NOMO-1 (cell line): Measurements from ENCODE around the gene IMP3.
"Not testable (repeated sequence)": the region's sequence is repeated elsewhere in the genome, so short reads cannot be mapped to it uniquely, and the experiment has no call there.

ENCODE experiments used
- DNase-seq, 2 experiments: peaks; one replicate each; lab custom pipeline; 2025; ENCODE audit not compliant: unreplicated experiment in 2 of 2; lab: John Stamatoyannopoulos, UW

Gene IMP3

GRCh38 chr15:75651810-75652543, 12.0 kb upstream of the IMP3 start:
- DNase-seq, result no peak

GRCh38 chr15:75650908-75651809, 11.1 kb upstream of the IMP3 start:
- no peak for DNase-seq

- no peak for DNase-seq
These were observed 9.8 kb upstream of the IMP3 start for GRCh38 chr15:75649848-75650247.

- DNase-seq, result no peak
These were observed 9.2 kb upstream of the IMP3 start for GRCh38 chr15:75649045-75649761.

DNA sequence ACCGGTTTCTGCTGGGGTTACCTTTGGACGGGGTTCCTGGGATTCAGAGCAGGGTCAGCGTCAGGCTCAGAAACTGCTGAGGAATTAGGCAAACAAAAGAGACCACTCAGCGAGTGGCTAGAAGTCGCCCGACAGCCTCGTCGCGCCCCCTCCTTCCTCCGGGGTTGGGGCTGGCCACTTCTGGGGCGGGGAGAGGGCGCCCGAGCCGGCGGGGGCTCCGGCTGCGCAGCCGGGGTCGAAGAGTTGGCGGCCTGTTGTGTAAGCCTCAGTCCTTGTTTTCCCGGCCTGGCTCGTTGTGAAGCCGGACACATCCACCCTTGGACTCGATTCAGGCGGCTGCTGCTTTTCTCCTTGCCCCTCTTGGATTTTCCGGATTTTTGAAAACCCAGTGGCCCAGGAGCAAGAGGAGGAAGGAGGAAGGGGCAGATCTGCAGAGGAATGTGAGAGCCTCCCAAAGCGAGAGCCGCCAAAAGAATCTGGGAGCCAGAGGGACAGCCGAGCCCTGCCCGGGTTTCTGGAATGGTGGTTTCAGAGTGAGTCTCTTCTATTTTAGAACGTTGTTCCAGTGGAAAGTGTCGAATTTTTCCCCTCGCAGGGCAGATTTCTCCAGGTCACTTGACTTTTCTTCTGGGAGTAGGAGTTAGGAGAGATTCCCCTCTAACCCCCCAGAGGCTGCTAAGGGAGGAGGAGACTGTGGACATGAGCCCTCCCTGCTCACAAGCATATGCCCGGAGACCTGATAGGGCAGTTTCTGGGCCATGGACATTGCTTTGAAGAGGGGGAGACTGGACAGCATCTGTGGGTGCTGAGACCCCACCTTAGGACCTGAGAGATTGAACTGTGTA, 8.4 kb upstream of the IMP3 start:
- DNase-seq, result no peak

- DNase-seq, result peak; percentile 29 to 54
These were observed 7.5 kb upstream of the IMP3 start, which contains the start of gene SNX33 for GRCh38 chr15:75647370-75648155. TSS of gene SNX33 (plus strand) at chr15:75647912. CDS start at chr15:75649103, 1,191 bp downstream.

DNA sequence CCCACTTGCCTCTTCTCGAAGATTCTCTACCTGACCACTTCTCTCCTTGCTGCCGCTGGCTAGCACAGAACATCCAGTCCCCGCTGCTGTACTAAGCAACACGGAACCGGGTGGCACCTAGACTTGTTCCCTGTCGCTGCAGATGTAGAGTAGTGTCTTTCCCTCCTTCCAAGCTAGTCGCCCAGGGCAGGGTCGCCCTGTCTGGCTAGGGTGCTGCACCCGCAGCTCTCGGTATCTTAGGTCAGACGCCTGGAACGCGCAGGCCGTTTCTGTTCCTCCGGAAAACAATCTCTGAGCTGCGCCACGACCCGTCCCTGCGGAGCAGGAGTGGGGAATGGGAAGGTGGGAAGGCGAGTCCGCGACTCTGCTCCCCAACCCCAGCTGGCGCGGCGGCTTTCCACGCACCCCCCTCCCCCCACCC, 6.9 kb upstream of the IMP3 start:
- no peak for DNase-seq

- no peak for DNase-seq
These were observed 6.3 kb upstream of the IMP3 start for GRCh38 chr15:75646112-75646943.

DNA sequence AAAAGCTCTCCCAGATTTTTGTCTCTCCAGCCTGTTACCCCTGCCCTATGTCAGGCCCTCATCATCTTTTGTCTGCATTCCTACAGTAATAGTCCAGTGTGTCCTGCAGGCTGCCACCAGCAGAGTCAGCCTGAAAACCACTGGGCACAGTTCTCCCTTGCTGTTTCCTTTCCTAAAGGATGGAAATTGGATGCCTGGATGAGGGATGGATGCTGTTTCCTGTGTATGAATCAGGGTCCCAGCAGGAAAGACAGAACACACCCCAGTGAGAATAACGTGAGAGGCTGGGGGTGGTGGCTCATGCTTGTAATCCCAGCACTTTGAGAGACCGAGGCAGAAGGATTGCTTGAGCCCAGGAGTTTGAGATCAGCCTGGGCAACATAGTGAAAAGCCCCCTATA, 4.4 kb upstream of the IMP3 start:
- no peak for DNase-seq

DNA sequence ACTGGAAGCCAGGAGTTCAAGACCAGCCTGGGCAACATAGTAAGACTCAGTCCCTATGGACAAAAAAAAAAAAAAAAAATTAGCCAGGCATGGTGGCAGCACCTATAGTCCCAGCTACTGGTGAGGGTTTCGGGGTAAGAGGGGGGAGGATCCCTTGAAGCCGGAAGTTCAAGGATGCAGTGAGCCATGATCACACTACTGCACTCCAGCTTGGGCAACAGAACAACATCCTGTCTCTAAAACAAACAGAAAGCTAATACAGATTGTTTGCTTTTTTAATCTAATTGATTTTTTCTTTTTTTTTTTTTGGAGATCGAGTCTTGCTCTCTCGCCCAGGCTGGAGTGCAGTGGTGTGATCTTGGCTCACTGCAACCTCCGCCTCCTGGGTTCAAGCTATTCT, 1.6 kb upstream of the IMP3 start:
- DNase-seq, result no peak

DNA sequence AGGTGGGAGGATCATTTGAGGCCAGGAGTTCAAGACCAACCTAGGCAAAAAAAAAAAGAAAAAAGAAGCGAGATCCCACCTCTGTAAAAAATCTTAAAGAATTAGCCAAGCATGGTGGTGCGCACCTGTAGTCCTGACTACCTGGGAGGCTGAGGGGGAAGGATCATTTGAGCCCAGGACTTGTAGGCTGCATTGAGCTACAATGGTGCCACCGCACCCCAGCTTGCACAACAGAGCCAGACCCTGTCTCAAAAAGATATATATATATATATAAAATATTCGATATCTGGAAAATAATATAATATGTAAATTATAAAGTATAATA, 1.1 kb upstream of the IMP3 start:
- DNase-seq, result no peak

- peak; percentile 72 to 74 for DNase-seq
These were observed 607 bp upstream of the IMP3 start for GRCh38 chr15:75640483-75641178.

DNA sequence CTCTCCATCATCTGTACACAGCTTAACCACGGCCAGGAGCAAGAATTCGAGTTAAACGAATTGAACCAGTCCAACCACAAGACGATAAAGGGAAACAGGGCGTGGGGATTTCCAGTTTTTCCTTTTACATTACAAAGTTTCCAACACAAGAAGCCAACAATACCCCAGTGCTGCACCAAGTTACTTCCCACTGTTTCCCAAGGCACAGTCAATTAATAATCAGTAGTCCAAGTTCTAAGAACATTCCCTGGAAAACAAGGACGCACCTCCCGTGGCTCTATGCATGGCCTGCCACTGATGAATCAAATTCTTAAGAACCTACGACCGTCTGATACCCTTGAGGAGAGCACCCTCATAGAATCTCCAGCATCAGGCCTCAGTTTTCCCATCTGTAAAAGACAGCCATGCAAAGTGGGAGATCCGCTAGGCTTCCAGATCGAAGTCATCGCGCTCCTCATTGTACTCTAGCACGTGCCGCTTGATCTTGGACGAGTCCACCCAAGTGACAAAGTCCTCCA, 774 bp downstream of the IMP3 start:
- DNase-seq, result peak in 1 of 2 experiments; percentile 35

- no peak for DNase-seq
These were observed 2.6 kb downstream of the IMP3 start for GRCh38 chr15:75637245-75638009.

DNA sequence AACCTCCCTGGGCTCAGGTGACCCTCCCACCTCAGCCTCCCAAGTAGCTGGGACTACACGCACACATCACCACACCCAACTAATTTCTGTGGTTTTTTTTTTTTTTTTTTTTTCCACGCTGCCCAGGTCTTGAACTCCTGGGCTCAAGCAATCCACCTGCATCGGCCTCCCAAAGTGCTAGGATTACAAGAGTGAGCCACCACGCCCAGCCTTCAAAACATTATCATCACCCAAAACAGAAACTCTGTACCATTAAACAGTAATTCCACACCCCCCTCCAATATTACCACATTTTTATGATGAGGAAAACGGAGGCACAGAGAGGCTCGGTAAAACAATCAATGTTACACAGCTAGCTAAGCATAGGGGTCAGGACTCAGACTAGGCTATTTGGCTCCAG, 4.0 kb downstream of the IMP3 start:
- DNase-seq, result no peak

- DNase-seq, result not testable (repeated sequence)
These were observed 6.1 kb downstream of the IMP3 start for GRCh38 chr15:75633922-75634321.

DNA sequence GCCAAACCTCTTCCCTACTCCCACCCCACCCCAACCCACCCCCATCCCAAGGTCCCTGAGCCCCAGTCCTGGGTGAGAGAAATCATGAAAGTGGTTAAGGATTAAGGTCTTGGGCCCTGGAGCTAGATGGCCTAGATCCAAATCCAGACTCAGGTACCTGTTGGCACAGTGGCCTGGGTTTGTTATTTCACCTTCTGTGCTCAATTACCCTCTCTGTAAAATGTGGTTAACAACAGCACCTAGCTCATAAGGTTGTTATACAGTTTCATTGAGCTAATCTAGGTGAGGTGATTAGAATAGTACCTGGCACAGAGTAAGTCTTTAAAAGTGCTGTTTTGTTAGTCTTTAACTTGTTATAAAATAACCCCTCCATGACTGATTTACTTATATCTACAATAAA, 8.1 kb downstream of the IMP3 start:
- DNase-seq, result no peak
